ENCODE measurements around the gene GRK4.
"Not testable (repeated sequence)": the region's sequence is repeated elsewhere in the genome, so short reads cannot be mapped to it uniquely, and the experiment has no call there.

- not testable (repeated sequence) for TF ChIP-seq CTCF (IDR thresholded peaks at IDR 0.05); SIN3A (IDR thresholded peaks at IDR 0.05; ENCODE audit: borderline replicate concordance, insufficient read depth, low read depth, low read length); POLR2AphosphoS5 (IDR thresholded peaks at IDR 0.05; ENCODE audit: low read depth, low read length); REST (IDR thresholded peaks at IDR 0.05; ENCODE audit: insufficient read depth in 1 of 2, low read depth in 2 of 2, low read length in 1 of 2)
Observed at GRCh38 chr4:2938411-2938810, 25.0 kb upstream of the GRK4 start.
